Astrocyte (in vitro differentiated cells and primary cell): ENCODE measurements around the gene CD46. TPM values are rescaled to one million over a fixed set of nuclear protein-coding genes. Genes with fewer than 3 reads are reported as not detected.

ENCODE experiments used
- DNase-seq: peaks from one replicate; pipeline ENCODE4 v3.0.0-alpha.2; 2010; ENCODE audit warnings: low read depth
- FAIRE-seq: peaks from 2 replicates; lab custom pipeline; 2011; peaks lifted over from hg19 to GRCh38; lab: Jason Lieb, UNC
- H2AFZ ChIP-seq: 2 replicates; pipeline ENCODE4 v1.6.0; 2012; ENCODE audit warnings: low read depth, low read length, inconsistent platforms
- H3K27ac ChIP-seq: 2 replicates; pipeline ENCODE4 v1.5.1; 2011; ENCODE audit warnings: low read depth, low read length, inconsistent platforms
- H3K27me3 ChIP-seq: 2 replicates; pipeline ENCODE4 v1.6.0; 2011; ENCODE audit warnings: low read length, inconsistent platforms; ENCODE audit not compliant: insufficient read depth
- H3K36me3 ChIP-seq: 2 replicates; pipeline ENCODE4 v1.5.1; 2011; ENCODE audit warnings: low read length, inconsistent platforms; ENCODE audit not compliant: insufficient read depth
- H3K4me1 ChIP-seq: 2 replicates; pipeline ENCODE4 v1.5.1; 2011; ENCODE audit warnings: low read length, inconsistent platforms; ENCODE audit not compliant: insufficient read depth
- H3K4me2 ChIP-seq: 2 replicates; pipeline ENCODE4 v1.6.0; 2012; ENCODE audit warnings: low read length, inconsistent platforms
- H3K4me3 ChIP-seq: 2 replicates; pipeline ENCODE4 v1.5.1; 2011; ENCODE audit warnings: low read depth, mild to moderate bottlenecking, low read length, inconsistent platforms; ENCODE audit not compliant: insufficient read depth
- H3K79me2 ChIP-seq: 2 replicates; pipeline ENCODE4 v1.6.0; 2012; ENCODE audit warnings: mild to moderate bottlenecking, low read length, inconsistent platforms; ENCODE audit not compliant: insufficient read depth
- H3K9ac ChIP-seq: 2 replicates; pipeline ENCODE4 v1.6.0; 2012; ENCODE audit warnings: mild to moderate bottlenecking, low read length, inconsistent platforms
- H3K9me3 ChIP-seq: 2 replicates; pipeline ENCODE4 v1.5.1; 2012; ENCODE audit warnings: low read depth, mild to moderate bottlenecking, low read length, inconsistent platforms; ENCODE audit not compliant: insufficient read depth
- H4K20me1 ChIP-seq: 2 replicates; pipeline ENCODE4 v1.6.0; 2012; ENCODE audit warnings: low read length, inconsistent platforms; ENCODE audit not compliant: insufficient read depth
- H3K27ac Mint-ChIP-seq: one replicate; pipeline ENCODE4 v1.8.0; 2021; ENCODE audit warnings: mild to moderate bottlenecking, mixed read lengths; ENCODE audit not compliant: unreplicated experiment
- H3K27me3 Mint-ChIP-seq: one replicate; pipeline ENCODE4 v1.8.0; 2021; ENCODE audit warnings: low read depth, mixed read lengths; ENCODE audit not compliant: unreplicated experiment
- H3K36me3 Mint-ChIP-seq: one replicate; pipeline ENCODE4 v1.8.0; 2021; ENCODE audit warnings: low read depth, mixed read lengths; ENCODE audit not compliant: unreplicated experiment
- H3K4me1 Mint-ChIP-seq: one replicate; pipeline ENCODE4 v1.8.0; 2021; ENCODE audit warnings: low read depth, mixed read lengths; ENCODE audit not compliant: unreplicated experiment
- H3K4me3 Mint-ChIP-seq: one replicate; pipeline ENCODE4 v1.8.0; 2021; ENCODE audit warnings: mild to moderate bottlenecking, moderate library complexity, mixed read lengths; ENCODE audit not compliant: unreplicated experiment
- H3K9me3 Mint-ChIP-seq: one replicate; pipeline ENCODE4 v1.8.0; 2021; ENCODE audit warnings: mild to moderate bottlenecking, mixed read lengths; ENCODE audit not compliant: unreplicated experiment
- EZH2 ChIP-seq: IDR thresholded peaks from 2 replicates; pipeline ENCODE4 v1.6.1; 2012; ENCODE audit warnings: mild to moderate bottlenecking, low read length, inconsistent platforms; ENCODE audit not compliant: insufficient read depth
- total RNA-seq: library from RNA; stranded (reverse); gene quantifications from 2 replicates; pipeline ENCODE4 v1.2.1, GENCODE V29; 2021
- TF ChIP-seq, protein P1 (sequence below): IDR thresholded peaks from 2 replicates; pipeline ENCODE4 v1.5.1; 2011; ENCODE audit warnings: low read depth, mild to moderate bottlenecking, inconsistent platforms, low read length, moderate library complexity; ENCODE audit not compliant: insufficient read depth

Gene CD46
- total RNA-seq, 1 donor from 2014 or later = 176 TPM

DNA sequence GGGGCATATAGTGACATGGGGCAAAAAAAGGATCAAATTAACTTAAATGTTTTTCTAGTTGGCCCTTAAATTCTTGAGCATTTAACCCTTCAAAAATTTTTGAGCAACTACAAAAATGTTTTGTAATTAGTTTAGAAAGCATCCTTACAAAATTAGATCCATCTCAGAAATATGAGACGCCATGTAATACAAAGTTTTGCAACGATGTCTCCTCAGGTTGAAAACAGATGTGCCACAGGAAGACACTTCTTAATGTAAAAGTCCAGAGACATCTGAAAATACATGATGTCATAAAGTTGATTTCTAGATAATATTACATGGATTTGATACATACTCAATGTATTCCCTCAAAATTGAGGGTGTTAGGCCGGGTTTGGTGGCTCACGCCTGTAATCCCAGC lies 37.5 kb downstream of the CD46 start:
- H3K79me2 ChIP-seq = no peaks in the 10 kb centered on the region
- Mint-ChIP-seq H3K27ac (no peak overlapping the region), H3K9me3 (no peaks in the 10 kb centered on the region), H3K4me3 (no peak overlapping the region), H3K4me1 (peaks cover 11% of the 10 kb centered on the region), H3K27me3 (no peaks in the 10 kb centered on the region), H3K36me3 (peaks cover 6% of the 10 kb centered on the region)
- FAIRE-seq (peak; percentile 17), DNase-seq (no peak)
- H4K20me1 ChIP-seq = no peaks in the 10 kb centered on the region
- TF ChIP-seq, protein P1, sequence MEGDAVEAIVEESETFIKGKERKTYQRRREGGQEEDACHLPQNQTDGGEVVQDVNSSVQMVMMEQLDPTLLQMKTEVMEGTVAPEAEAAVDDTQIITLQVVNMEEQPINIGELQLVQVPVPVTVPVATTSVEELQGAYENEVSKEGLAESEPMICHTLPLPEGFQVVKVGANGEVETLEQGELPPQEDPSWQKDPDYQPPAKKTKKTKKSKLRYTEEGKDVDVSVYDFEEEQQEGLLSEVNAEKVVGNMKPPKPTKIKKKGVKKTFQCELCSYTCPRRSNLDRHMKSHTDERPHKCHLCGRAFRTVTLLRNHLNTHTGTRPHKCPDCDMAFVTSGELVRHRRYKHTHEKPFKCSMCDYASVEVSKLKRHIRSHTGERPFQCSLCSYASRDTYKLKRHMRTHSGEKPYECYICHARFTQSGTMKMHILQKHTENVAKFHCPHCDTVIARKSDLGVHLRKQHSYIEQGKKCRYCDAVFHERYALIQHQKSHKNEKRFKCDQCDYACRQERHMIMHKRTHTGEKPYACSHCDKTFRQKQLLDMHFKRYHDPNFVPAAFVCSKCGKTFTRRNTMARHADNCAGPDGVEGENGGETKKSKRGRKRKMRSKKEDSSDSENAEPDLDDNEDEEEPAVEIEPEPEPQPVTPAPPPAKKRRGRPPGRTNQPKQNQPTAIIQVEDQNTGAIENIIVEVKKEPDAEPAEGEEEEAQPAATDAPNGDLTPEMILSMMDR = no peak
- no peak for TF ChIP-seq EZH2
- H3K9me3 ChIP-seq = no peaks in the 10 kb centered on the region
- no peak overlapping the region for H2AFZ ChIP-seq
- no peak overlapping the region for H3K4me3 ChIP-seq
- no peak overlapping the region for H3K4me2 ChIP-seq
- H3K9ac ChIP-seq = no peak overlapping the region
- no peak overlapping the region for H3K27ac ChIP-seq
- H3K4me1 ChIP-seq = no peaks in the 10 kb centered on the region
- H3K27me3 ChIP-seq = no peaks in the 10 kb centered on the region
- peaks cover 7% of the 10 kb centered on the region for H3K36me3 ChIP-seq

DNA sequence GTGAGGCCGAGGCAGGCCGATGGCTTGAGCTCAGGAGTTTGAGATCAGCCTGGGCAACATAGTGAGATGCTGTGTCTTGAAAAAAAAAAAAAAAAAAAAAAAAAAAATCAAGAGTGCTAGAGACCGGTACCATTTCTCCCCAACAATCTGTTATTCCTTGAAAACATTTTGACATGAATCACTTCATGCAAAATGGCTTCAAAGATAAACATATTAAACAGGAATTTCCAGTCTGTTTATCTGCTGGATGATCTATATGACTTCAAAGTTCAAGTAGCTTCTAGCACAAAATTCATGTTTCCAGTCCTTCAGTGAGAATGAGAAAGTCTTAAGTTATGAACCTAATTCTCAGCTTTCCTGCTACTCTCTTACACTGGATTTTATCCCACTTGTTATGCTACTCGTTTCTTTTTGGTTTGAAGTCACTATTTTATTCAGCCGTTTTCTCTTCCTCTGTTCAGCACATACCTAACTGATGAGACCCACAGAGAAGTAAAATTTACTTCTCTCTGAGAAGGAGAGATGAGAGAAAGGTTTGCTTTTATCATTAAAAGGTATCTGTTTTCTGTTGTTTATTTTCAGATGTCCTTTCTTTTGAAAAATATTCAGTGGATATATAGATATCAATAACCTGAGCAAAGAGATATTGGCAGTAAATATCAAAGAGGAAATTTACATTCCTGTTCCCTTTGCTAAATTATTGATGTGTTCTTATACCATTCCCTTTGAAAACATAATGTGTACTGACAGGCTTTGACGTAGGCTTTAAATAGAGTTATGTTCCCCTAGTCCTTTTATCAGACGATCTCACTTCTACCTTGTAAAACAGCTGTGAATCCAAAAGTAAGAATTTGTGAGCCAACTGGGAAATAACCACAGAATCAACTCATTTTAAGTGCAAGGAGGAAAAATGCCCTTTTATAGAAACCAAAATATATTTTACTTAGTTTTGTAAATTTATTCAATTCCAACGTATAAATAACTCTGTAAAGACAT lies 38.2 kb downstream of the CD46 start:
- no peaks in the 10 kb centered on the region for H3K27me3 Mint-ChIP-seq
- H3K4me1 Mint-ChIP-seq = peaks cover 11% of the 10 kb centered on the region
- H3K36me3 Mint-ChIP-seq = no peaks in the 10 kb centered on the region
- H3K27ac ChIP-seq = no peak overlapping the region
- peak overlapping the region; percentile 34 for H3K27ac Mint-ChIP-seq
- peak; percentile 71 for FAIRE-seq
- H3K9me3 ChIP-seq = no peaks in the 10 kb centered on the region
- no peak overlapping the region for H3K4me3 Mint-ChIP-seq
- H3K4me3 ChIP-seq = no peak overlapping the region
- TF ChIP-seq, protein P1 = no peak
- TF ChIP-seq EZH2 = no peak
- H3K79me2 ChIP-seq = no peaks in the 10 kb centered on the region
- no peak for DNase-seq
- no peaks in the 10 kb centered on the region for H3K9me3 Mint-ChIP-seq
- H3K36me3 ChIP-seq = peaks cover 7% of the 10 kb centered on the region
- H3K27me3 ChIP-seq = no peaks in the 10 kb centered on the region
- H4K20me1 ChIP-seq = no peaks in the 10 kb centered on the region
- no peaks in the 10 kb centered on the region for H3K4me1 ChIP-seq
- H2AFZ ChIP-seq = no peak overlapping the region
- H3K9ac ChIP-seq = no peak overlapping the region
- H3K4me2 ChIP-seq = no peak overlapping the region

DNA sequence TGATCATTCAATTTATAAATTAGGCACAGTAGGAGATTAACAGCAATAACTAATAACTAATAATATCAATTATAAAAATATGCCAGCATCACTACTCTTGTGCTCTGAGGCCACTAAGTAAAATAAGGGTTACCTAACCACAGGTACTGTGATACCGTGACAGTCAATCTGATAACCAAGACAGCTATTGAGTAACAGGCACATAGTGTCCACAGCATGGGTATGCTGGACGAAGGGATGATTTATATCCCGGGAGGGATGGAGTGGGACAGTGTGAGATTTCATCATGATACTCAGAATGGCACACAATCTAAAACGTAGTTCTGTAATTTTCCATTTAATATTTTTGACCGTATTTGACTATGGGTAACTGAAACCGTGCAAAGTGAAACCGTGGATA lies 39.4 kb downstream of the CD46 start:
- Histone ChIP-seq H3K4me3 (no peak overlapping the region), H3K4me2 (no peak overlapping the region), H3K9me3 (no peaks in the 10 kb centered on the region), H2AFZ (no peak overlapping the region), H3K36me3 (peaks cover 9% of the 10 kb centered on the region), H3K9ac (no peak overlapping the region), H3K27me3 (no peaks in the 10 kb centered on the region), H3K79me2 (no peaks in the 10 kb centered on the region), H3K4me1 (no peaks in the 10 kb centered on the region), H4K20me1 (no peaks in the 10 kb centered on the region), H3K27ac (no peak overlapping the region)
- Mint-ChIP-seq H3K4me3 (no peak overlapping the region), H3K4me1 (peaks cover 11% of the 10 kb centered on the region), H3K27me3 (no peaks in the 10 kb centered on the region), H3K9me3 (no peaks in the 10 kb centered on the region), H3K36me3 (peaks cover 2% of the 10 kb centered on the region), H3K27ac (no peak overlapping the region)
- FAIRE-seq = no peak
- no peak for DNase-seq
- no peak for TF ChIP-seq EZH2
- TF ChIP-seq, protein P1 = no peak
